NB4 (cell line): ENCODE results near the gene FERMT2.
A peak's percentile ranks its signal among the peaks of the same experiment; 100 is the strongest.
"Not testable (repeated sequence)": the region's sequence is repeated elsewhere in the genome, so short reads cannot be mapped to it uniquely, and the experiment has no call there.

ENCODE experiments used
- DNase-seq: peaks from one replicate; pipeline ENCODE4 v3.0.0; 2010; ENCODE audit warnings: low read depth
- H3K4me3 ChIP-seq: one replicate; pipeline ENCODE4 v1.5.1; 2011; ENCODE audit warnings: mild to moderate bottlenecking, low read depth, low read length, moderate library complexity
- MYC ChIP-seq: IDR thresholded peaks from 2 replicates; pipeline ENCODE4 v1.6.1; 2011; ENCODE audit warnings: low read depth, low read length
- POLR2A ChIP-seq: IDR thresholded peaks from 2 replicates; pipeline ENCODE4 v1.6.1; 2011; ENCODE audit warnings: mild to moderate bottlenecking; ENCODE audit not compliant: insufficient read length; ENCODE audit errors: extremely low read depth
- TF ChIP-seq, protein P1 (sequence below): IDR thresholded peaks from 2 replicates; pipeline ENCODE4 v1.6.1; 2011; ENCODE audit warnings: low read depth, low read length
- TF ChIP-seq, protein P2 (sequence below): IDR thresholded peaks from one replicate; pipeline ENCODE4 v1.5.1; 2012; ENCODE audit warnings: low read depth, low read length

FERMT2 gene

DNA sequence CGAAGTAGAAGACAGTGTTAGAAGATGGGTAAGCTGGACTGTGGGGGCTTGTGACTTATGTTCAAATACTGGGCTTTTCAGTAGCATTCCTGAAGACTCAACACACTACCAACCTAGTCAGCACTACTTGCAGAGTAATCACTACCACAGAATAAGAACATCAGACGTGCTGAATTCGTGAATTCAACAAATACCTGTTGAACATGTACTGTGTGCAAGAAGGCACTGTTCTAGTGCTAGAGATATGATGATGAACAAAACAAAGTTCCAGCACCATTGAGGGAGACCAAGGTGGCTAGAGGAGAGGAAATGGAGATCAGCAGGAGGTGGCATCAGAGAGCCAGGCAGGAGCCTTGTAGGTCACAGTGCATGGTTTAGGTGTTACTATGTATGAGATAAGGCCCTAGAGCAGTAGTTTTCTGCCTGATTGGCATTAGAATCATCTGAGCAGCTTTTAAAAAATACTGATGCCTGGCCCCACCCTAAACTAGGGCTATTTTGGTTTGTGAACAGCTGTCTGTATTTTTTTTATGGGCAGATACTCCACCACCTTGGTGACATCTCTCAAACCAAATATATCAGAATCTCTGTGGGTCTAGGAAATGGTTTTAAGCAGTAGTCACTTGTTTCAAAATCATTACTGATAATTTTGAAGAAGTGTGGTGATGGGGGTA is 26.8 kb downstream of the FERMT2 start:
- no peak for TF ChIP-seq POLR2A
- TF ChIP-seq, protein P1, sequence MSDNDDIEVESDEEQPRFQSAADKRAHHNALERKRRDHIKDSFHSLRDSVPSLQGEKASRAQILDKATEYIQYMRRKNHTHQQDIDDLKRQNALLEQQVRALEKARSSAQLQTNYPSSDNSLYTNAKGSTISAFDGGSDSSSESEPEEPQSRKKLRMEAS = no peak
- no peak for TF ChIP-seq MYC
- TF ChIP-seq, protein P2, sequence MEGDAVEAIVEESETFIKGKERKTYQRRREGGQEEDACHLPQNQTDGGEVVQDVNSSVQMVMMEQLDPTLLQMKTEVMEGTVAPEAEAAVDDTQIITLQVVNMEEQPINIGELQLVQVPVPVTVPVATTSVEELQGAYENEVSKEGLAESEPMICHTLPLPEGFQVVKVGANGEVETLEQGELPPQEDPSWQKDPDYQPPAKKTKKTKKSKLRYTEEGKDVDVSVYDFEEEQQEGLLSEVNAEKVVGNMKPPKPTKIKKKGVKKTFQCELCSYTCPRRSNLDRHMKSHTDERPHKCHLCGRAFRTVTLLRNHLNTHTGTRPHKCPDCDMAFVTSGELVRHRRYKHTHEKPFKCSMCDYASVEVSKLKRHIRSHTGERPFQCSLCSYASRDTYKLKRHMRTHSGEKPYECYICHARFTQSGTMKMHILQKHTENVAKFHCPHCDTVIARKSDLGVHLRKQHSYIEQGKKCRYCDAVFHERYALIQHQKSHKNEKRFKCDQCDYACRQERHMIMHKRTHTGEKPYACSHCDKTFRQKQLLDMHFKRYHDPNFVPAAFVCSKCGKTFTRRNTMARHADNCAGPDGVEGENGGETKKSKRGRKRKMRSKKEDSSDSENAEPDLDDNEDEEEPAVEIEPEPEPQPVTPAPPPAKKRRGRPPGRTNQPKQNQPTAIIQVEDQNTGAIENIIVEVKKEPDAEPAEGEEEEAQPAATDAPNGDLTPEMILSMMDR = no peak
- no peak for DNase-seq

DNA sequence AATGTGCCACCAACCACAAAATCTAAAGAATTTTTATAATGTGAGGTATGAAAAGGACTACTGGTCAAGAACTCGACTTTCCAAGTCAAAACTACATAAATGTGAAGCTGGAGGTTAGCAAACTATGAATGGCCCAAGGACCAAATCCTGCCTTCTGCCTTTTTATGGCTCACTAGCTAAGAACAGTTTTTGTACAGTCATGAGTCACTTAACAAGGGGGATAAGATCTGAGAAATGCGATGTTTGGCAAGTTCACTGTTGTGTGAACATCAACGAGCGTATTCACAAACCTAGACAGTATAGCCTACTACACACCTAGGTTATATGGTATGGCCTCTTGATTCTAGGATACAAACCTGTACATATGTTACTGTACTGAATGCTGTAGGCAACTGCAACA is 28.2 kb downstream of the FERMT2 start:
- TF ChIP-seq POLR2A = no peak
- TF ChIP-seq, protein P1 = no peak
- TF ChIP-seq, protein P2 = no peak
- TF ChIP-seq MYC = no peak
- DNase-seq = no peak
- H3K4me3 ChIP-seq = no peak overlapping the region

More for the DNA sequence above, 26.8 kb downstream of the FERMT2 start:
- no peak overlapping the region for H3K4me3 ChIP-seq

DNA sequence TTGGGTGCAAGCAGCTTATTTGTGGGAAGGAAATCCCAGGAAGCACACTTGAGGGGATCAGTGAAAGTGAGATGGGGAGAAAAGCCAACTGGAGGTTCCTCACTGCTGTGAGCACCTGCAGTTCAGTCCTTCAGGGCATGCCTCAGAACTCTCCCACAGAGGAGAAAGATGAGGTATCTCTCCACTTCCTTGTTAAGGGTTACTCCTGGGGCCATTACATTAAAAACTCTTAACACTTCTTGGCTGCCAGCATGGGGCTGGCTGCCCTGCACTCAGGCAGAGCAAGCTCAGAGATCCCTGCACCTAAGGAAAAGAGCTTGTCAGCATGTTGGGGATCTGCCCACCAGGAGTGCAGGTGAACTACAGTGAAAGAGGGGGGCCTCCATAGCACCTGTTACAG is 28.8 kb downstream of the FERMT2 start:
- no peak overlapping the region for H3K4me3 ChIP-seq
- TF ChIP-seq MYC (no peak), POLR2A (no peak)
- TF ChIP-seq, protein P1 = no peak
- TF ChIP-seq, protein P2 = no peak
- no peak for DNase-seq

DNA sequence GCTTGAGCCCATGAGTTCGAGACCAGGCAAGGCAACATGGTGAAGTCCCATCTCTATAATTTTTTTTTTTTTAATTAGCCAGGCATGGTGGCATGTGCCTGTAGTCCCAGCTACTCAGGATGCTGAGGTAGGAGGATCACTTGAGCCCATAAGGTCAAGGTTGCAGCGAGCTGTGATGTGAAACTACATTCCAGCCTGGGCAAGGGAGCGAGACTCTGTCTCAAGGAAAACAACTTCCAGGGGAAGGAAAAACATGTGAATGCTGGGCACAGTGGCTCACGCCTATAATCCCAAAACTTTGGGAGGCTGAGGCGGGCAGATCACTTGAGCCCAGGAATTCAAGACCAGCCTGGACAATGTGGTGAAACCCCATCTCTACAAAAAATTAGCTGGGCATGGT is 30.4 kb downstream of the FERMT2 start:
- DNase-seq, H3K4me3 ChIP-seq: not testable (repeated sequence)

DNA sequence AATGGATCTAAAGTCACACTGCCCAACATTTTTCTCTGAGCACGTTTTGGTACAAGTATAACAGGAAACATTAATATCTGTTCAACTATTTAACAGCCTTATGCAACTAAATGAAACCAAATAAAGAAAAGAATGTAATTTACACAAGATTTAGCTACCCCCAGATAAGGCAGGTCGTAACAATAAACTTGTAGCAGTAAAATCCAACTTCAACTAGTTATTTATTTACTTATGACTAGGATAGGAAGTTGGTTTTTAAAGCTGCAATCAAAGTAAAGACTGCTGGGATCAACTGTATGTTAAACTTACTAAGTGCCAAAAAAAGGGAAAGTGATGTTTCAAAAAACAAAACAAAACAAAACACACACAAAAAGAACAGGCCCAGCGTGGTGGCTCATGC is 30.9 kb downstream of the FERMT2 start:
- no peak overlapping the region for H3K4me3 ChIP-seq
- TF ChIP-seq, protein P2 = no peak
- TF ChIP-seq MYC = no peak
- no peak for TF ChIP-seq POLR2A
- TF ChIP-seq, protein P1 = no peak
- DNase-seq = no peak

DNA sequence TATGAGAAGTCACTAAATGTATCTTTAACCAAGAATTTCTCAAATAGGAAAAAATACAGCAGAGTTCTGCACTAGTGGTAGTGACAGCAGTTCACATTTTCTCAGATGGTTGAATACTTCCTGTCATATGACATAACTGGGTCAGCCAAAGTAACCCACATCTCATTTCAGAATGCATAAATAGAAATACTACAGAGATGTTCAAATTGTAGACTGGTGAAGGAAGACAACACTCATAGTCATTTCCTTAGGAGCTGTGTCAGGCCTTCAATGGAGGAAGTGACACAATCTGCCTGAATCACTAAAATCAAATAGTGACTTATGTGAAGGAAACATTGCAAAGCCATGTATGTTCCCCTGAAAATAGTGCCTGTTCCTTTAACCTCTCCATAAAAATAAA is 32.4 kb downstream of the FERMT2 start:
- peak; percentile 57 for DNase-seq
- TF ChIP-seq, protein P1 = 0 out of 2 replicates have a peak, but pooled peaks have one; percentile 25
- TF ChIP-seq MYC = no peak
- no peak overlapping the region for H3K4me3 ChIP-seq

DNA sequence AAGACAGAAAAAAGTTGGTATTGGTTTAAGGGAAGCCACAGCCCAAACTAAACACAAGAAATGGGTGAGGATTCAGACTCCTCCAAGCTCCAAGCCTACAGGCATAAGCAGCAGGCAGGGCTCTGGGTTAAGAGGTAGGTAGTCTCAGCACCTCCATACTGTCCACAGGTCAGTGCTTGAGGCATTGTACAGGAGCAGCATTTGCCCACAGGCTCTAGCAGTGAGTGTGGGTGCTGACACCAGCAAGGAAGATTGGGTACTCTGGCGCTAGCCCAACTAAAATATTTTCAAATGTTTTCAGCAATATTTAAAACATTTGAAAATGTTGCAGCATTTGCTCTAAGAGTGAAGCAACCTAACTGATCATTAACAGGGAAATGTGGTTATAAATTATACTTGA is 33.1 kb downstream of the FERMT2 start:
- no peak for DNase-seq
- no peak for TF ChIP-seq MYC
- TF ChIP-seq, protein P2 = no peak
- TF ChIP-seq POLR2A = no peak
- TF ChIP-seq, protein P1 = no peak
- H3K4me3 ChIP-seq = no peak overlapping the region
